IMR-90 (cell line): ENCODE measurements around the gene KHK.

Source experiments
- CEBPB ChIP-seq: IDR thresholded peaks from 2 replicates; pipeline ENCODE4 v1.6.1; 2012; ENCODE audit warnings: low read depth, low read length, improper control_type of control experiment
- CTCF ChIP-seq: conservative IDR thresholded peaks from 2 replicates; pipeline ENCODE4 v1.5.1; 2012; ENCODE audit warnings: mild to moderate bottlenecking, low read depth, low read length, improper control_type of control experiment
- POLR2A ChIP-seq: IDR thresholded peaks from 2 replicates; pipeline ENCODE4 v1.6.1; 2012; ENCODE audit warnings: mild to moderate bottlenecking, low read depth, low read length
- RAD21 ChIP-seq: IDR thresholded peaks from 2 replicates; pipeline ENCODE4 v1.6.1; 2012; ENCODE audit warnings: low read length, improper control_type of control experiment
- USF2 ChIP-seq: fragments of 150-350 bp; IDR thresholded peaks from 2 replicates; pipeline ENCODE4 v1.6.1; 2017; ENCODE audit warnings: mild to moderate bottlenecking, antibody characterized with exemption, low read length, low read depth

- peak; percentile 93 for TF ChIP-seq CTCF
- no peak for TF ChIP-seq POLR2A
- TF ChIP-seq RAD21, result peak; percentile 53
- TF ChIP-seq CEBPB, result no peak
- peak; percentile 87 for TF ChIP-seq USF2
Measured at GRCh38 chr2:27086090-27086723, 365 bp upstream of the KHK start.
